K562 (cell line): Measurements from ENCODE around the gene EML6. TPM values are rescaled to one million over a fixed set of nuclear protein-coding genes. Genes with fewer than 3 reads are reported as not detected.

Experiments used
- FOXA3 ChIP-seq, 2 experiments: fragments of 450-650 bp in 1 of 2; sonication (generic) in 1 of 2; formaldehyde crosslinking; IDR thresholded peaks in 1 of 2; conservative IDR thresholded peaks in 1 of 2; 2 replicates each; pipeline versions ENCODE4 v1.4.0 to v1.8.0; 2020 to 2022; ENCODE audit warnings: mild to moderate bottlenecking in 2 of 2, missing genetic modification reagents in 1 of 2
- GABPB2 ChIP-seq: fragments of 250-450 bp; sonication (Bioruptor Pico); conservative IDR thresholded peaks from 2 replicates; pipeline ENCODE4 v1.5.1; 2021; ENCODE audit warnings: mild to moderate bottlenecking
- MAZ ChIP-seq, 2 experiments: fragments of 450-650 bp in 1 of 2; sonication (generic) in 1 of 2; formaldehyde crosslinking; IDR thresholded peaks in 1 of 2; conservative IDR thresholded peaks in 1 of 2; 2 replicates each; pipeline versions ENCODE4 v1.4.0 to v1.5.0; 2020; ENCODE audit warnings: mild to moderate bottlenecking in 1 of 2, missing genetic modification reagents in 1 of 2
- POLR2B ChIP-seq: fragments of 450-650 bp; IDR thresholded peaks from 2 replicates; pipeline ENCODE4 v1.6.1; 2018; ENCODE audit warnings: low read depth; ENCODE audit not compliant: partially characterized antibody
- RBFOX2 ChIP-seq: fragments of 200-400 bp; formaldehyde crosslinking; IDR thresholded peaks from 2 replicates; pipeline ENCODE4 v1.6.1; 2017; ENCODE audit warnings: low read depth, mild to moderate bottlenecking, low read length, moderate library complexity
- TARDBP ChIP-seq: fragments of 450-650 bp; IDR thresholded peaks from 2 replicates; pipeline ENCODE4 v1.6.1; 2016
- XRCC5 ChIP-seq: fragments of 200-400 bp; formaldehyde crosslinking; IDR thresholded peaks from 2 replicates; pipeline ENCODE4 v1.6.1; 2017; ENCODE audit warnings: low read depth, mild to moderate bottlenecking, low read length
- ZFPM2 ChIP-seq: fragments of 250-450 bp; sonication (Bioruptor Pico); IDR thresholded peaks from 2 replicates; pipeline ENCODE4 v1.5.1; 2022; ENCODE audit warnings: mild to moderate bottlenecking
- polyA plus RNA-seq, 8 experiments: library from polyadenylated mRNA; depleted of rRNA in 4 of 8; stranded (reverse) in 5 of 8; unstranded in 3 of 8; fragments of >200 nt; fragmentation: Nextera tagmentation in 2 of 8; fragmentation: Illumina TruSeq in 1 of 8; extraction: Ambion mirVana in 2 of 8; extraction: Trizol in 1 of 8; gene quantifications; 2 replicates each; pipeline versions ENCODE4 v1.2.1 to v1.2.3, GENCODE V29; 2011 to 2014; ENCODE audit warnings: inconsistent platforms in 1 of 8, missing spikeins in 1 of 8
- total RNA-seq, 7 experiments: library from RNA; depleted of rRNA in 6 of 7; stranded (reverse); fragments of >200 nt in 6 of 7; fragmentation: Illumina TruSeq in 2 of 7; extraction: Trizol in 2 of 7; gene quantifications; 2 replicates each; pipeline versions ENCODE4 v1.2.1 to v1.2.3, GENCODE V29; 2011 to 2021; ENCODE audit warnings: low replicate concordance in 1 of 7
- TF ChIP-seq, protein P1 (sequence below): fragments of 450-650 bp; formaldehyde crosslinking; IDR thresholded peaks from 2 replicates; pipeline ENCODE4 v1.4.0; 2020; ENCODE audit warnings: mild to moderate bottlenecking, mixed read lengths
- TF ChIP-seq, protein P2 (sequence below): fragments of 250-450 bp; sonication (Bioruptor Pico); IDR thresholded peaks from 2 replicates; pipeline ENCODE4 v1.6.1; 2021; ENCODE audit warnings: mild to moderate bottlenecking
- TF ChIP-seq, protein P3 (sequence below), 2 experiments: fragments of 450-650 bp; IDR thresholded peaks; 2 replicates each; pipeline ENCODE4 v1.6.1; 2018; ENCODE audit warnings: mild to moderate bottlenecking in 2 of 2, low read depth in 1 of 2; ENCODE audit not compliant: partially characterized antibody in 2 of 2
- TF ChIP-seq, protein P4 (sequence below): sonication (generic); formaldehyde crosslinking; IDR thresholded peaks from 2 replicates; pipeline ENCODE4 v1.8.0; 2023; ENCODE audit warnings: missing genetic modification reagents, mild to moderate bottlenecking, borderline replicate concordance
- TF ChIP-seq, protein P5 (sequence below), 2 experiments: fragments of 450-650 bp in 1 of 2; sonication (generic) in 1 of 2; formaldehyde crosslinking in 1 of 2; IDR thresholded peaks in 1 of 2; conservative IDR thresholded peaks in 1 of 2; 2 replicates each; pipeline versions ENCODE4 v1.6.1 to v1.8.1; 2016 to 2023; ENCODE audit warnings: mild to moderate bottlenecking in 2 of 2, moderate library complexity in 2 of 2, inconsistent platforms in 1 of 2, missing genetic modification reagents in 1 of 2

The EML6 gene
- total and polyA plus RNA-seq, 9 of the 15 experiments (the other 6 are each of a cell fraction or from before 2014, with no cell fraction given), result 0.07 to 0.56 (median 0.25) TPM

DNA sequence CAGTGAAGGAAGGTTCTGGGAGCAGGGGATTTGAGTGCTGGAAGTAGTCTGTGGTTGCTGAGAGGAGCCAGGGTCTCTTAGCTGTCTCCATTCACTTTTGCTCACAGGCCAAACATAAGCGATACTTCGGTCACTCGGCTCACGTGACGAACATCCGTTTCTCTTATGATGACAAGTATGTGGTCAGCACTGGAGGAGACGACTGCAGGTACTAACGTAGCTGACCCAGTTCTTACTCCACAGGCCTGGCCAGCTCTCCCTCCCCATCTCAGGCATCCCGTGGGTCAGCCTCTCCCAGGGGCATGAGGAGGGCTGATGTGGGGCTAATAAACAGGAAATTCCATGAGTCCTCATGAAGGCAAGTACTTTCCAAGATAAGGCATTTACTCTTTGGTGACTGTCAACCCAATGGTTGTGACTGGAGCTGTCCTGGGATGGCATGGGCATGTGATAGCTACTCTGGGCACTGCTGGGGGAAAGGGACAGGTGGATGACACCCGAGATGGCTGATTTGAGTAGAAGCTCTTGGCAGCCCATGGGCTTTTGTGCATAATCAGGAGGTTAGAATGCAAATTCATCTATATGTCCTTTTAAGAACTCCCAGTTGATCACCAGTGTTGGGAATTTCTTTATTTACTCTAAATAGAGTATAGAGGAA is 245.2 kb downstream of the EML6 start (continued):
- TF ChIP-seq, protein P1, sequence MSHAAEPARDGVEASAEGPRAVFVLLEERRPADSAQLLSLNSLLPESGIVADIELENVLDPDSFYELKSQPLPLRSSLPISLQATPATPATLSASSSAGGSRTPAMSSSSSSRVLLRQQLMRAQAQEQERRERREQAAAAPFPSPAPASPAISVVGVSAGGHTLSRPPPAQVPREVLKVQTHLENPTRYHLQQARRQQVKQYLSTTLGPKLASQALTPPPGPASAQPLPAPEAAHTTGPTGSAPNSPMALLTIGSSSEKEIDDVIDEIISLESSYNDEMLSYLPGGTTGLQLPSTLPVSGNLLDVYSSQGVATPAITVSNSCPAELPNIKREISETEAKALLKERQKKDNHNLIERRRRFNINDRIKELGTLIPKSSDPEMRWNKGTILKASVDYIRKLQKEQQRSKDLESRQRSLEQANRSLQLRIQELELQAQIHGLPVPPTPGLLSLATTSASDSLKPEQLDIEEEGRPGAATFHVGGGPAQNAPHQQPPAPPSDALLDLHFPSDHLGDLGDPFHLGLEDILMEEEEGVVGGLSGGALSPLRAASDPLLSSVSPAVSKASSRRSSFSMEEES, result peak; percentile 67
- TF ChIP-seq TARDBP, result no peak
- 0 out of 2 replicates have a peak, but pooled peaks have one; percentile 43 for TF ChIP-seq GABPB2 (CRISPR knock-in tag)
- TF ChIP-seq FOXA3 (CRISPR knock-in tag; conservative IDR thresholded peaks at IDR 0.05 in 1 of 2, IDR thresholded peaks at IDR 0.05 in 1 of 2), result no peak
- TF ChIP-seq, protein P2, sequence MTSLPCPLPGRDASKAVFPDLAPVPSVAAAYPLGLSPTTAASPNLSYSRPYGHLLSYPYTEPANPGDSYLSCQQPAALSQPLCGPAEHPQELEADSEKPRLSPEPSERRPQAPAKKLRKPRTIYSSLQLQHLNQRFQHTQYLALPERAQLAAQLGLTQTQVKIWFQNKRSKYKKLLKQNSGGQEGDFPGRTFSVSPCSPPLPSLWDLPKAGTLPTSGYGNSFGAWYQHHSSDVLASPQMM (CRISPR knock-in tag), result no peak
- no peak for TF ChIP-seq ZFPM2 (CRISPR knock-in tag)
- no peak for TF ChIP-seq XRCC5
- TF ChIP-seq, protein P3, sequence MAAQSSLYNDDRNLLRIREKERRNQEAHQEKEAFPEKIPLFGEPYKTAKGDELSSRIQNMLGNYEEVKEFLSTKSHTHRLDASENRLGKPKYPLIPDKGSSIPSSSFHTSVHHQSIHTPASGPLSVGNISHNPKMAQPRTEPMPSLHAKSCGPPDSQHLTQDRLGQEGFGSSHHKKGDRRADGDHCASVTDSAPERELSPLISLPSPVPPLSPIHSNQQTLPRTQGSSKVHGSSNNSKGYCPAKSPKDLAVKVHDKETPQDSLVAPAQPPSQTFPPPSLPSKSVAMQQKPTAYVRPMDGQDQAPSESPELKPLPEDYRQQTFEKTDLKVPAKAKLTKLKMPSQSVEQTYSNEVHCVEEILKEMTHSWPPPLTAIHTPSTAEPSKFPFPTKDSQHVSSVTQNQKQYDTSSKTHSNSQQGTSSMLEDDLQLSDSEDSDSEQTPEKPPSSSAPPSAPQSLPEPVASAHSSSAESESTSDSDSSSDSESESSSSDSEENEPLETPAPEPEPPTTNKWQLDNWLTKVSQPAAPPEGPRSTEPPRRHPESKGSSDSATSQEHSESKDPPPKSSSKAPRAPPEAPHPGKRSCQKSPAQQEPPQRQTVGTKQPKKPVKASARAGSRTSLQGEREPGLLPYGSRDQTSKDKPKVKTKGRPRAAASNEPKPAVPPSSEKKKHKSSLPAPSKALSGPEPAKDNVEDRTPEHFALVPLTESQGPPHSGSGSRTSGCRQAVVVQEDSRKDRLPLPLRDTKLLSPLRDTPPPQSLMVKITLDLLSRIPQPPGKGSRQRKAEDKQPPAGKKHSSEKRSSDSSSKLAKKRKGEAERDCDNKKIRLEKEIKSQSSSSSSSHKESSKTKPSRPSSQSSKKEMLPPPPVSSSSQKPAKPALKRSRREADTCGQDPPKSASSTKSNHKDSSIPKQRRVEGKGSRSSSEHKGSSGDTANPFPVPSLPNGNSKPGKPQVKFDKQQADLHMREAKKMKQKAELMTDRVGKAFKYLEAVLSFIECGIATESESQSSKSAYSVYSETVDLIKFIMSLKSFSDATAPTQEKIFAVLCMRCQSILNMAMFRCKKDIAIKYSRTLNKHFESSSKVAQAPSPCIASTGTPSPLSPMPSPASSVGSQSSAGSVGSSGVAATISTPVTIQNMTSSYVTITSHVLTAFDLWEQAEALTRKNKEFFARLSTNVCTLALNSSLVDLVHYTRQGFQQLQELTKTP (IDR thresholded peaks at IDR 0.05; ENCODE audit: low read depth in 1 of 2, partially characterized antibody in 2 of 2), result peak in 1 of 2 experiments; percentile 8
- TF ChIP-seq, protein P4, sequence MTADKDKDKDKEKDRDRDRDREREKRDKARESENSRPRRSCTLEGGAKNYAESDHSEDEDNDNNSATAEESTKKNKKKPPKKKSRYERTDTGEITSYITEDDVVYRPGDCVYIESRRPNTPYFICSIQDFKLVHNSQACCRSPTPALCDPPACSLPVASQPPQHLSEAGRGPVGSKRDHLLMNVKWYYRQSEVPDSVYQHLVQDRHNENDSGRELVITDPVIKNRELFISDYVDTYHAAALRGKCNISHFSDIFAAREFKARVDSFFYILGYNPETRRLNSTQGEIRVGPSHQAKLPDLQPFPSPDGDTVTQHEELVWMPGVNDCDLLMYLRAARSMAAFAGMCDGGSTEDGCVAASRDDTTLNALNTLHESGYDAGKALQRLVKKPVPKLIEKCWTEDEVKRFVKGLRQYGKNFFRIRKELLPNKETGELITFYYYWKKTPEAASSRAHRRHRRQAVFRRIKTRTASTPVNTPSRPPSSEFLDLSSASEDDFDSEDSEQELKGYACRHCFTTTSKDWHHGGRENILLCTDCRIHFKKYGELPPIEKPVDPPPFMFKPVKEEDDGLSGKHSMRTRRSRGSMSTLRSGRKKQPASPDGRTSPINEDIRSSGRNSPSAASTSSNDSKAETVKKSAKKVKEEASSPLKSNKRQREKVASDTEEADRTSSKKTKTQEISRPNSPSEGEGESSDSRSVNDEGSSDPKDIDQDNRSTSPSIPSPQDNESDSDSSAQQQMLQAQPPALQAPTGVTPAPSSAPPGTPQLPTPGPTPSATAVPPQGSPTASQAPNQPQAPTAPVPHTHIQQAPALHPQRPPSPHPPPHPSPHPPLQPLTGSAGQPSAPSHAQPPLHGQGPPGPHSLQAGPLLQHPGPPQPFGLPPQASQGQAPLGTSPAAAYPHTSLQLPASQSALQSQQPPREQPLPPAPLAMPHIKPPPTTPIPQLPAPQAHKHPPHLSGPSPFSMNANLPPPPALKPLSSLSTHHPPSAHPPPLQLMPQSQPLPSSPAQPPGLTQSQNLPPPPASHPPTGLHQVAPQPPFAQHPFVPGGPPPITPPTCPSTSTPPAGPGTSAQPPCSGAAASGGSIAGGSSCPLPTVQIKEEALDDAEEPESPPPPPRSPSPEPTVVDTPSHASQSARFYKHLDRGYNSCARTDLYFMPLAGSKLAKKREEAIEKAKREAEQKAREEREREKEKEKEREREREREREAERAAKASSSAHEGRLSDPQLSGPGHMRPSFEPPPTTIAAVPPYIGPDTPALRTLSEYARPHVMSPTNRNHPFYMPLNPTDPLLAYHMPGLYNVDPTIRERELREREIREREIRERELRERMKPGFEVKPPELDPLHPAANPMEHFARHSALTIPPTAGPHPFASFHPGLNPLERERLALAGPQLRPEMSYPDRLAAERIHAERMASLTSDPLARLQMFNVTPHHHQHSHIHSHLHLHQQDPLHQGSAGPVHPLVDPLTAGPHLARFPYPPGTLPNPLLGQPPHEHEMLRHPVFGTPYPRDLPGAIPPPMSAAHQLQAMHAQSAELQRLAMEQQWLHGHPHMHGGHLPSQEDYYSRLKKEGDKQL (CRISPR knock-in tag), result no peak
- TF ChIP-seq RBFOX2, result no peak
- TF ChIP-seq POLR2B, result peak; percentile 25
- TF ChIP-seq MAZ (CRISPR knock-in tag; conservative IDR thresholded peaks at IDR 0.05 in 1 of 2, IDR thresholded peaks at IDR 0.05 in 1 of 2), result 0 out of 4 replicates have a peak, but pooled peaks of 1 of the 2 experiments have one; percentile 7
- TF ChIP-seq, protein P5, sequence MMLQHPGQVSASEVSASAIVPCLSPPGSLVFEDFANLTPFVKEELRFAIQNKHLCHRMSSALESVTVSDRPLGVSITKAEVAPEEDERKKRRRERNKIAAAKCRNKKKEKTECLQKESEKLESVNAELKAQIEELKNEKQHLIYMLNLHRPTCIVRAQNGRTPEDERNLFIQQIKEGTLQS (IDR thresholded peaks at IDR 0.05), result no peak
- TF ChIP-seq, protein P5 (CRISPR knock-in tag; conservative IDR thresholded peaks at IDR 0.05), result no peak
